NT2/D1 (cell line): ENCODE measurements around the gene DYRK2.

Experiments
- YY1 ChIP-seq: IDR thresholded peaks from 2 replicates; pipeline ENCODE4 v1.6.1; 2011; ENCODE audit not compliant: insufficient read length, insufficient read depth
- ZNF274 ChIP-seq: IDR thresholded peaks from 2 replicates; pipeline ENCODE4 v1.6.1; 2011; ENCODE audit warnings: mild to moderate bottlenecking, low read depth, low read length

GRCh38 chr12:67705394-67706370 is 57.1 kb downstream of the DYRK2 start:
- TF ChIP-seq YY1 (no peak), ZNF274 (no peak)
